ENCODE measurements around the gene ADSL.

DNA sequence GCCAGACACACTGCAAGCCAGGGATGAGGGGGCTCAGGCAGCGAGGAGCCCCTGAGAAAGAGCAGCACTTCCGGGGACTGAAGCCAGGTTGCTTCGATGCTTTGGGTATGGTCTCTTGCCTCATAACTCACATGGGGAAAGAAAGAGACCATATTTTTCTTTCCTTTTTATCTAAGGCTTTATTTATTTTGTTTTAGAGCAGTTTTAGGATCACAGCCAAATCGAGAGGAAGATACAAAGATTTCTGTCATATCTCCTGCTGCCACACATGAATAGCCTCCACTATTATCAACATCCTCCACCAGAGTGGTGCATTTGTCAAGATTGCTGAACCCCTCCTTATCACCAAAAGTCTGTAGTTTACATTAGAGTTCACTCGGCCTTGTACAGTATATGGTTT is 24.3 kb upstream of the ADSL start:
- TF ChIP-seq, protein P1, sequence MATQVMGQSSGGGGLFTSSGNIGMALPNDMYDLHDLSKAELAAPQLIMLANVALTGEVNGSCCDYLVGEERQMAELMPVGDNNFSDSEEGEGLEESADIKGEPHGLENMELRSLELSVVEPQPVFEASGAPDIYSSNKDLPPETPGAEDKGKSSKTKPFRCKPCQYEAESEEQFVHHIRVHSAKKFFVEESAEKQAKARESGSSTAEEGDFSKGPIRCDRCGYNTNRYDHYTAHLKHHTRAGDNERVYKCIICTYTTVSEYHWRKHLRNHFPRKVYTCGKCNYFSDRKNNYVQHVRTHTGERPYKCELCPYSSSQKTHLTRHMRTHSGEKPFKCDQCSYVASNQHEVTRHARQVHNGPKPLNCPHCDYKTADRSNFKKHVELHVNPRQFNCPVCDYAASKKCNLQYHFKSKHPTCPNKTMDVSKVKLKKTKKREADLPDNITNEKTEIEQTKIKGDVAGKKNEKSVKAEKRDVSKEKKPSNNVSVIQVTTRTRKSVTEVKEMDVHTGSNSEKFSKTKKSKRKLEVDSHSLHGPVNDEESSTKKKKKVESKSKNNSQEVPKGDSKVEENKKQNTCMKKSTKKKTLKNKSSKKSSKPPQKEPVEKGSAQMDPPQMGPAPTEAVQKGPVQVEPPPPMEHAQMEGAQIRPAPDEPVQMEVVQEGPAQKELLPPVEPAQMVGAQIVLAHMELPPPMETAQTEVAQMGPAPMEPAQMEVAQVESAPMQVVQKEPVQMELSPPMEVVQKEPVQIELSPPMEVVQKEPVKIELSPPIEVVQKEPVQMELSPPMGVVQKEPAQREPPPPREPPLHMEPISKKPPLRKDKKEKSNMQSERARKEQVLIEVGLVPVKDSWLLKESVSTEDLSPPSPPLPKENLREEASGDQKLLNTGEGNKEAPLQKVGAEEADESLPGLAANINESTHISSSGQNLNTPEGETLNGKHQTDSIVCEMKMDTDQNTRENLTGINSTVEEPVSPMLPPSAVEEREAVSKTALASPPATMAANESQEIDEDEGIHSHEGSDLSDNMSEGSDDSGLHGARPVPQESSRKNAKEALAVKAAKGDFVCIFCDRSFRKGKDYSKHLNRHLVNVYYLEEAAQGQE (IDR thresholded peaks at IDR 0.05; ENCODE audit: low read depth), result no peak
- TF ChIP-seq EZH2 (IDR thresholded peaks at IDR 0.05), result no peak
- TF ChIP-seq ZNF274 (IDR thresholded peaks at IDR 0.05; ENCODE audit: low read depth, low read length), result no peak
- TF ChIP-seq YY1 (IDR thresholded peaks at IDR 0.05; ENCODE audit: extremely low read depth, insufficient replicate concordance, low read depth, low read length), result no peak

Data from HCT116 (cell line).